ENCODE results near the gene KLHL29.

- TF ChIP-seq, protein P1, sequence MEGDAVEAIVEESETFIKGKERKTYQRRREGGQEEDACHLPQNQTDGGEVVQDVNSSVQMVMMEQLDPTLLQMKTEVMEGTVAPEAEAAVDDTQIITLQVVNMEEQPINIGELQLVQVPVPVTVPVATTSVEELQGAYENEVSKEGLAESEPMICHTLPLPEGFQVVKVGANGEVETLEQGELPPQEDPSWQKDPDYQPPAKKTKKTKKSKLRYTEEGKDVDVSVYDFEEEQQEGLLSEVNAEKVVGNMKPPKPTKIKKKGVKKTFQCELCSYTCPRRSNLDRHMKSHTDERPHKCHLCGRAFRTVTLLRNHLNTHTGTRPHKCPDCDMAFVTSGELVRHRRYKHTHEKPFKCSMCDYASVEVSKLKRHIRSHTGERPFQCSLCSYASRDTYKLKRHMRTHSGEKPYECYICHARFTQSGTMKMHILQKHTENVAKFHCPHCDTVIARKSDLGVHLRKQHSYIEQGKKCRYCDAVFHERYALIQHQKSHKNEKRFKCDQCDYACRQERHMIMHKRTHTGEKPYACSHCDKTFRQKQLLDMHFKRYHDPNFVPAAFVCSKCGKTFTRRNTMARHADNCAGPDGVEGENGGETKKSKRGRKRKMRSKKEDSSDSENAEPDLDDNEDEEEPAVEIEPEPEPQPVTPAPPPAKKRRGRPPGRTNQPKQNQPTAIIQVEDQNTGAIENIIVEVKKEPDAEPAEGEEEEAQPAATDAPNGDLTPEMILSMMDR (IDR thresholded peaks at IDR 0.05), result no peak
- no peak for TF ChIP-seq POLR2A (IDR thresholded peaks at IDR 0.05)
Measured at GRCh38 chr2:23528171-23528570, 143.2 kb downstream of the KLHL29 start.

Measured in thyroid gland (tissue), 4 donors.